ENCODE data around the gene SGPL1.
A peak's percentile ranks its signal among the peaks of the same experiment; 100 is the strongest.

The SGPL1 gene

GRCh38 chr10:70809011-70809611 is 6.6 kb upstream of the SGPL1 start:
- DNase-seq (ENCODE audit: low read depth, low spot score) = no peak
- H3K27ac ChIP-seq = no peak overlapping the region

- H3K27ac ChIP-seq = no peak overlapping the region
- DNase-seq (ENCODE audit: low read depth, low spot score) = no peak
These were observed 6.0 kb upstream of the SGPL1 start for GRCh38 chr10:70809726-70810125.

GRCh38 chr10:70810967-70811366 is 4.8 kb upstream of the SGPL1 start:
- H3K27ac ChIP-seq = no peak overlapping the region
- no peak for DNase-seq (ENCODE audit: low read depth, low spot score)

GRCh38 chr10:70811881-70812280 is 3.9 kb upstream of the SGPL1 start:
- no peak overlapping the region for H3K27ac ChIP-seq

GRCh38 chr10:70812814-70813213 is 2.9 kb upstream of the SGPL1 start:
- no peak for DNase-seq (ENCODE audit: low read depth, low spot score)
- no peak overlapping the region for H3K27ac ChIP-seq

More at GRCh38 chr10:70811881-70812280, 3.9 kb upstream of the SGPL1 start:
- no peak for DNase-seq (ENCODE audit: low read depth, low spot score)

- no peak for DNase-seq (ENCODE audit: low read depth, low spot score)
- no peak overlapping the region for H3K27ac ChIP-seq
These were observed 1.6 kb upstream of the SGPL1 start for GRCh38 chr10:70814126-70814525.

- no peak for DNase-seq (ENCODE audit: low read depth, low spot score)
- H3K27ac ChIP-seq = peak overlapping the region; percentile 93
These were observed 609 bp downstream of the SGPL1 start for GRCh38 chr10:70816220-70816894.

GRCh38 chr10:70820976-70821750 is 5.4 kb downstream of the SGPL1 start:
- H3K27ac ChIP-seq = no peak overlapping the region
- no peak for DNase-seq (ENCODE audit: low read depth, low spot score)

- H3K27ac ChIP-seq = no peak overlapping the region
- DNase-seq (ENCODE audit: low read depth, low spot score) = no peak
These were observed 6.5 kb downstream of the SGPL1 start for GRCh38 chr10:70822076-70822820.

GRCh38 chr10:70827086-70827757 is 11.5 kb downstream of the SGPL1 start:
- peak overlapping the region; percentile 77 for H3K27ac ChIP-seq
- DNase-seq (ENCODE audit: low read depth, low spot score) = no peak

GRCh38 chr10:70828923-70829322 is 13.2 kb downstream of the SGPL1 start:
- peak overlapping the region; percentile 77 for H3K27ac ChIP-seq
- no peak for DNase-seq (ENCODE audit: low read depth, low spot score)

GRCh38 chr10:70829543-70829942 is 13.8 kb downstream of the SGPL1 start:
- no peak for DNase-seq (ENCODE audit: low read depth, low spot score)
- H3K27ac ChIP-seq = peak overlapping the region; percentile 77

GRCh38 chr10:70830164-70830563 is 14.4 kb downstream of the SGPL1 start:
- peak; percentile 79 for DNase-seq (ENCODE audit: low read depth, low spot score)
- peak overlapping the region; percentile 77 for H3K27ac ChIP-seq

- DNase-seq (ENCODE audit: low read depth, low spot score) = no peak
- peak overlapping the region; percentile 77 for H3K27ac ChIP-seq
These were observed 16.5 kb downstream of the SGPL1 start for GRCh38 chr10:70832221-70832620.

- DNase-seq (ENCODE audit: low read depth, low spot score) = no peak
- peak overlapping the region; percentile 77 for H3K27ac ChIP-seq
These were observed 17.2 kb downstream of the SGPL1 start for GRCh38 chr10:70832852-70833528.

GRCh38 chr10:70833601-70834000 is 17.9 kb downstream of the SGPL1 start:
- H3K27ac ChIP-seq = peak overlapping the region; percentile 77
- DNase-seq (ENCODE audit: low read depth, low spot score) = no peak

GRCh38 chr10:70834021-70834420 is 18.3 kb downstream of the SGPL1 start:
- no peak for DNase-seq (ENCODE audit: low read depth, low spot score)
- H3K27ac ChIP-seq = peak overlapping the region; percentile 77

- H3K27ac ChIP-seq = no peak overlapping the region
- no peak for DNase-seq (ENCODE audit: low read depth, low spot score)
These were observed 18.8 kb downstream of the SGPL1 start for GRCh38 chr10:70834441-70835151.

GRCh38 chr10:70836319-70836718 is 20.6 kb downstream of the SGPL1 start:
- no peak overlapping the region for H3K27ac ChIP-seq
- DNase-seq (ENCODE audit: low read depth, low spot score) = no peak
